ENCODE results near the gene DCUN1D3. TPM values are rescaled to one million over a fixed set of nuclear protein-coding genes. Genes with fewer than 3 reads are reported as not detected.

Gene DCUN1D3
- total RNA-seq, 1 experiment from 2014 or later: 14.6 TPM

DNA sequence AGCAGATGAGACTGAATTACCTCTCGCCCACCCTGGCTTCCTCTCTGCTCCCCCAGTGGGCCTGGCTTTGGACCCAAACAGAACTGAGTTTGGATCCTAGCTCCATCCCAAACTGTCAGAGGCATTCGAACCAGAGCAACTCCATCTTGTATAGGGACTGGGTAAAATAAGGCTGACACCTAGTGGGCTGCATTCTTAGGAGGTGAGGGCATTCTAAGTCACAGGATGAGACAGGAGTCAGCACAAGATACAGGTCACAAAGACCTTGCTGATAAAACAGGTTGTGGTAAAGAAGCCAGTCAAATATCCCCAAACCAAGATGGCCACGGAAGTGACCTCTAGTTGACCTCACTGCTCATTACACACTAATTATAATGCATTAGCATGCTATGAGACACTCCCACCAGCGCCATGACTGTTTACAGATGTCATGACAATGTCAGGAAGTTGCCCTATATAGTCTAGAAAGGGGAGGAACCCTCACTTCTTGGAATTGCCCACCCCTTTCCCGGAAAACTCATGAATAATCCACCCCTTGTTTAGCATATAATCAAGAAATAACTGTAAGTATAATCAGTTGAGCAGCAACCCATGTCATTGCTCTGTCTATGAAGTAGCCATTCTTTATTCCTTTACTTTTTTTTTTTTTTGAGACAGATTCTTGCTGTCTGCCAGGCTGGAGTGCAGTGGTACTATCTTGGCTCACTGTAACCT is 44.9 kb upstream of the DCUN1D3 start:
- H3K4me2 ChIP-seq: no peak overlapping the region
- no peaks in the 10 kb centered on the region for H3K36me3 ChIP-seq (ENCODE audit: low read depth)
- no TSS peak for BruUV-seq (replicated peaks)
- DNase-seq: no peak
- H3K79me2 ChIP-seq (ENCODE audit: low read depth): no peaks in the 10 kb centered on the region
- no peak overlapping the region for H2AFZ ChIP-seq
- H3F3A ChIP-seq (ENCODE audit: insufficient read depth, low read depth): peaks cover 3% of the 10 kb centered on the region; the same call in 1 of the 2 replicates
- POLR2A ChIA-PET (ENCODE audit: unreplicated experiment): no interaction called here
- no peaks in the 10 kb centered on the region for H4K20me1 ChIP-seq (ENCODE audit: insufficient read depth)
- CTCF ChIA-PET: no interaction called here
- H3K9me3 ChIP-seq (ENCODE audit: insufficient read depth, low read depth): no peaks in the 10 kb centered on the region
- peaks cover 7% of the 10 kb centered on the region; the same call in 1 of the 2 replicates for H3K4me1 ChIP-seq (replicated peaks; ENCODE audit: insufficient read depth)
- no peak for TF ChIP-seq EZH2 (IDR thresholded peaks at IDR 0.05; ENCODE audit: low read depth)
- TF ChIP-seq CTCF (conservative IDR thresholded peaks at IDR 0.05): no peak
- no peak overlapping the region for H3K27ac ChIP-seq
- H3K4me3 ChIP-seq: no peak overlapping the region
- no peaks in the 10 kb centered on the region for H3K27me3 ChIP-seq (ENCODE audit: insufficient read depth, low read depth)
- H3K9me2 ChIP-seq (ENCODE audit: insufficient read depth): no peaks in the 10 kb centered on the region
- intact Hi-C loops (cut with micrococcal nuclease; ENCODE audit: unreplicated experiment): no loop called here

DNA sequence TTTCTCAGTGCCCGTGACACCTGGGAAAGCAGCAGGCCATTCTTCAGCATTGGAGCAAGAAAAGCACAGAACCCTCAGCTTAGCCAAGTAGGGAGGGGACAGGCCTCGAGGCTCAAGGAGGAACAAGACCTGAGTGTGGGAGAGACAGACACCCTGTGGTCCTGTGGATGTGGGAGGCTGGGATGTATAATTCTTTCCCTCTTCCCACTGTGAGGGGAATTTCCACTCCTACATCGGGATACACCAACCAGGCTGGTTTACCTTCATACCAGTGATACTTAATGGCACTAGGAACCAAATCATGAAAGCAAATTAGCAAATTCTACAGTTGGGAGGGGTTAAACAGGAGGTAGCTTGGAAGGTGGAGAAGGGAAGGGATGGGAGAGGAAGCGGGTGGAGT is 42.1 kb upstream of the DCUN1D3 start:
- H3K36me3 ChIP-seq (ENCODE audit: low read depth): no peaks in the 10 kb centered on the region
- H2AFZ ChIP-seq: no peak overlapping the region
- H4K20me1 ChIP-seq (ENCODE audit: insufficient read depth): no peaks in the 10 kb centered on the region
- BruUV-seq (replicated peaks): no TSS peak
- no peaks in the 10 kb centered on the region for H3K79me2 ChIP-seq (ENCODE audit: low read depth)
- DNase-seq: no peak
- H3K4me2 ChIP-seq: no peak overlapping the region
- no peak overlapping the region for H3K27ac ChIP-seq
- H3K9me2 ChIP-seq (ENCODE audit: insufficient read depth): no peaks in the 10 kb centered on the region
- peaks cover 26% of the 10 kb centered on the region for H3K4me1 ChIP-seq (replicated peaks; ENCODE audit: insufficient read depth)
- H3K27me3 ChIP-seq (ENCODE audit: insufficient read depth, low read depth): no peaks in the 10 kb centered on the region
- no peak overlapping the region for H3K4me3 ChIP-seq
- POLR2A ChIA-PET (ENCODE audit: unreplicated experiment): no interaction called here
- intact Hi-C loops (cut with micrococcal nuclease; ENCODE audit: unreplicated experiment): no loop called here
- H3F3A ChIP-seq (ENCODE audit: insufficient read depth, low read depth): peaks cover 22% of the 10 kb centered on the region
- TF ChIP-seq EZH2 (IDR thresholded peaks at IDR 0.05; ENCODE audit: low read depth) (no peak), CTCF (conservative IDR thresholded peaks at IDR 0.05) (no peak)
- H3K9me3 ChIP-seq (ENCODE audit: insufficient read depth, low read depth): no peaks in the 10 kb centered on the region
- CTCF ChIA-PET: no interaction called here

DNA sequence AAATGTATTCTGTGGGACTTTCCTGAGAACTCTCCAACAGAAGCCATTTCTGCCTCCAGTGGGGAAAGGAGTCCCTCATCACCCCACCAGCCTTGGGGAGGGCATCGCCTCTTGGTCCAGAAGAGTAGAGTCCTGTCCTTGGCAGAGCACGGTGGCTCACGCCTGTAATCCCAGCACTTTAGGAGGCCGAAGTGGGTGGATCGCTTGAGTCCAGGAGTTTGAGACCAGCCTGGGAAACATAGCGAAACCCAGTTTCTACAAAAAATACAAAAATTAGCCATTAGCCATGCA is 41.4 kb upstream of the DCUN1D3 start:
- POLR2A ChIA-PET (ENCODE audit: unreplicated experiment): no interaction called here
- H3K27me3 ChIP-seq (ENCODE audit: insufficient read depth, low read depth): no peaks in the 10 kb centered on the region
- no peak for TF ChIP-seq CTCF (conservative IDR thresholded peaks at IDR 0.05)
- TF ChIP-seq EZH2 (IDR thresholded peaks at IDR 0.05; ENCODE audit: low read depth): no peak
- H3K4me3 ChIP-seq: no peak overlapping the region
- H3K36me3 ChIP-seq (ENCODE audit: low read depth): no peaks in the 10 kb centered on the region
- H2AFZ ChIP-seq: no peak overlapping the region
- no peaks in the 10 kb centered on the region for H4K20me1 ChIP-seq (ENCODE audit: insufficient read depth)
- intact Hi-C loops (cut with micrococcal nuclease; ENCODE audit: unreplicated experiment): no loop called here
- no peaks in the 10 kb centered on the region for H3K9me3 ChIP-seq (ENCODE audit: insufficient read depth, low read depth)
- no peaks in the 10 kb centered on the region for H3K79me2 ChIP-seq (ENCODE audit: low read depth)
- no peak overlapping the region for H3K4me2 ChIP-seq
- H3K9me2 ChIP-seq (ENCODE audit: insufficient read depth): no peaks in the 10 kb centered on the region
- no TSS peak for BruUV-seq (replicated peaks)
- H3F3A ChIP-seq (ENCODE audit: insufficient read depth, low read depth): peaks cover 29% of the 10 kb centered on the region
- DNase-seq: no peak
- CTCF ChIA-PET: no interaction called here
- H3K4me1 ChIP-seq (replicated peaks; ENCODE audit: insufficient read depth): peaks cover 31% of the 10 kb centered on the region
- H3K27ac ChIP-seq: no peak overlapping the region
